Measurements from ENCODE around the gene ARHGAP10.

The ARHGAP10 gene

GRCh38 chr4:147733716-147734344 lies 1.9 kb downstream of the ARHGAP10 start:
- DNase-seq = no peak

DNA sequence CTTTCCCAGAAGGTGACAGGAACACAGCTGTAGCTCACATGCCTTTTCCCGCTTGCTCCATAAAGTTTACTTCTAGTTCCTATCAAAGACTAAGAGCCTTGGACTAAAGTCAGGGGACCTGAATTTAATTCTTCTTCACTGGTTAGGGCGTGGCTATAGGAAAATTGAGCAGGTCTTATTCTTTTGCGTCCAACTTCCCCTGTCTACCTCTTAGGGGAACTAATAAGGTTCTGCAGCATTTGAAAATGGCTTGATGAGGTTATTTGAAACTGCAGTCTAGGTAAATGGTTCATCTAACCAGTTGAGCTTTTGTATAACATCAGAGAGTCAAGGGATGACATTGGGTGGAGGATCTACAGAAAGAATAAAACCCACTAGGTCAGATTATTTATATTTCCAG lies 2.6 kb downstream of the ARHGAP10 start:
- DNase-seq = no peak

DNA sequence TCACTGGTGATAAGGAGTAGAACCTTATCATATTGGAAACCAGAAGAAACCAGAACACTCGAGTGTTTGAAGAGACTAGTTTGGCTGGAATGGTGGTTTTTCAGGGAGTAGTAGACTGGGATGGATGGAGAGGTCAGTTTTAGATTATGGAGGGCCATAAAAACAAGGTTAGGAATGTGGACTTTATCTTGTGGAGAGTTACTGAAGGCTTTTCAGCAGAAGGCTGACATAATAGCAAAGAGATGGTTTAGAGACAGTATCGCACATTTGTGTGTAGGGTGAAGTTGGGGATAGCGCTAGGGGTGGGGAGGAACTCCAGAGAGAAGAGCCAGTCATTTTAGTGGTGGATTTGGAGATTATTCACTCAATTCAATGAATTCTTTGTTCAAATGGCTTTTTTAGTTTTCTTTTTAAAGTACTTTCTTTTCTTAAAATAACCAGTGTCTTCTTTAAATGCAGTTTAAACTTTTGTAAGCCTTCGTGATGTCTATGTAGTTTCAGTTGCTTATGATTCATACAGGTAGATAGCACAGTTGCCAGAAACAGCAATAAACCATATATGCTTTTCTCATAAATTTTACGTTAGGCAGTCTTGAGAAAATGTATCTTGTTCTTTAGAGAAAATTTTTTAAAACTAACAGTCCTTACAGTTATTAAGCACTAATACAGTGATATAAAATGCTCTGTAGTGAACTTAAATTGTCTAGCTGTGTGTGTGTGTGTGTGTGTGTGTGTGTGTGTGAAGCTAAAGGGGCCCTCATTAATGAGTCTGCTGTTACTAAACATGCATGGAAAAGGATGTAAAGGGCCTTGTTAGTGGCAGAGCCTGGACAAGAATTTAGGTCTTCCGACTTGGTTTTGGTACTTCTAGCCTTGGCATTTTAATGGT lies 3.8 kb downstream of the ARHGAP10 start:
- no peak for DNase-seq

DNA sequence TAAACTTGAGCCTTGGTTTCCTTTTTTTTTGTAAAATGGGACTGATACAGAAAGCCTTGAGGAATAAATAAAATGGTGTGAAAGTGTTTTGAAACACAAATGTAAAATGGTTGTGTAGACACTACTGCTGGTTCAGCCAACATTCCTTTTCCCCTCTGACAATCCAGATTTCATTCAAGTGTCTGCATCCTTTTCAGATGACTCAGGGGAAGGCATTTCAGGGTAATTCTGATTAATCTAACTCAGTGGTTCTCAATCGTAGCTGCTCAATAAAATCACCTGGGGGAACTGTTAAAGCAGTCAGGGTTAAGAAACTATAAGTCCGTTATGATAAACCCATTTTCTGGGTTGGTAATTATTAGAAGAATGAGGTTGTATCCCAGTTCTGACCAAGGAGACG lies 4.6 kb downstream of the ARHGAP10 start:
- DNase-seq = no peak

GRCh38 chr4:147737623-147738022 lies 5.7 kb downstream of the ARHGAP10 start:
- DNase-seq = no peak

- DNase-seq = no peak
These were observed 7.4 kb downstream of the ARHGAP10 start for GRCh38 chr4:147739239-147739823.

- no peak for DNase-seq
These were observed 8.3 kb downstream of the ARHGAP10 start for GRCh38 chr4:147740176-147740575.

DNA sequence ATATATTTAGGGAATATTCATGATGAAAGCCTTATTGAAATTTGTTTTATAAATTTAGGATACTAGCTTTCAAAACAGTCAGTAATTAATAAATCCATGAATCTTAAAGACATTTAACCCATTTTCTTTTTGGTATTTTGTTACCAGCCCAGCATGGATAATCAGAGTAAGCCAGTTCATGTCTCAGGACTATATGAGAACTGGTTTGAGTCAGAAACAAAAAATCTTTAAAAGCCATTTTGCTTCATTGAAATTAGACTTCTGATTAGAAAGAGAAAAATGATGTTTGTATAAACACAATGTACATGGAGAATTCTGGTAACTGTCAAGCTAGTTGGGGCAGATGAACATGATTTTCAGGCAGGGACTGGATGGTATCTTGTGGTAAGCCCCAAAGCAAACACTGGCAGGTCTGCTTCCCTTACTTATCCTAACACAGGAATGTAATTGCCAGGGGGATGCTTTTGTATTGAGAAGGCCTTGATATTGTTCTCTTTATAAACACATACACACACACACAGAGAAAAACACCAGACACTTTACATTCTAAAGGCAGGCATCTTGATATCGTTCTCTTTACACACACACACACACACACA lies 9.4 kb downstream of the ARHGAP10 start:
- no peak for DNase-seq

DNA sequence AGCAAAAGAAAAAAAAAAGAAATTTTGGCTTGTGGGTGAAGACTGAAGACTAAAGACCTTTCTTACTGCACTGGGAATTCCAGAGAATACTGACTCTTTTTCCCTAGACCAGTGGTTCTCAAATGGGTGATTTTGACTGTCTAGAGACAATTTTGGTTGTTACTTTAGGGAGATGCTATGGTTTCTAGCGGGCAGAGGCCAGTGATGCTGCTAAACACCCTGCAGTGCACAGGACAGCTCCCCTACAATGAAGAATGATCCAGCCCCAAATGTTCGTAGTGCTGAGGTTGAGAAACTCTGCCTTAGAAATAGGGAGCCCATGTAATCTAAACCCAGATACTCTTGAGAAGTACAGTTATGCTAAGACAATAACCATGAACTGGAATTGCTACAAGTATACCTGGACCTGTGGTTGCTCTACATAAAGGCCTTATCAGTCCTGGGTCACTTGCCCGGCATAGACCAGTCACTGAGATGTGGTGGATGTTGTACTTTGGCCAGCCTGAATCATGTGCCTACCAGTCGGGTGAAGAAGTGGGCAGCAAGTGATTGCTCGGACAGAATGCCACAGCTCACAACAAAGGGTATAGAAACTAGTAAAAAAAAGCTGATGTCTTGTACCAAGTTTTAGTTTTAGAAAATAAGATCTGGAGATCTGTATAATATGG lies 16.0 kb downstream of the ARHGAP10 start:
- DNase-seq = no peak

- no peak for DNase-seq
These were observed 18.0 kb downstream of the ARHGAP10 start for GRCh38 chr4:147749811-147750321.

GRCh38 chr4:147753047-147753446 lies 21.2 kb downstream of the ARHGAP10 start:
- DNase-seq = no peak

- DNase-seq = no peak
These were observed 22.2 kb downstream of the ARHGAP10 start for GRCh38 chr4:147754037-147754445.

- DNase-seq = no peak
These were observed 23.8 kb downstream of the ARHGAP10 start for GRCh38 chr4:147755561-147756295.

- no peak for DNase-seq
These were observed 24.5 kb downstream of the ARHGAP10 start for GRCh38 chr4:147756417-147756816.

DNA sequence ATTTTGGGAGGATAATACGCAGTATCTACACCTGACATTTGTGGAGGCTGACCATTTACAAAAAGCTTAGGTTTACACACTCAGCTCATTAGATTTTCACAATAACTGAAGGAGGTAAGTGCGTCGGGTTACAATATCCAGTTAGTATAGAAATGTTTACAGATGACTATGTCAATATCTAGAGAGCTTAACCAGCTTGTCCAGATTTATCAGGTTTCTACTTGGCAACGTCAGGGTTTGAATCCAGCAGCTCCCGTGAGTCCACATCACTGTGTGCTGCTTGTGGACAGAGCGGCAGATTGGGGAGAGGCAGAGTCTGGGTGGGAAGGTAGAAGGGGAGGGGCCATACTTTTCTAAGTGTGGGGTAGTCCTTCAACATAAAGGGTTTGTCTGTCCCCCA lies 28.3 kb downstream of the ARHGAP10 start:
- no peak for DNase-seq

GRCh38 chr4:147760695-147761094 lies 28.8 kb downstream of the ARHGAP10 start:
- no peak for DNase-seq

- no peak for DNase-seq
These were observed 29.5 kb downstream of the ARHGAP10 start for GRCh38 chr4:147761218-147761883.

DNA sequence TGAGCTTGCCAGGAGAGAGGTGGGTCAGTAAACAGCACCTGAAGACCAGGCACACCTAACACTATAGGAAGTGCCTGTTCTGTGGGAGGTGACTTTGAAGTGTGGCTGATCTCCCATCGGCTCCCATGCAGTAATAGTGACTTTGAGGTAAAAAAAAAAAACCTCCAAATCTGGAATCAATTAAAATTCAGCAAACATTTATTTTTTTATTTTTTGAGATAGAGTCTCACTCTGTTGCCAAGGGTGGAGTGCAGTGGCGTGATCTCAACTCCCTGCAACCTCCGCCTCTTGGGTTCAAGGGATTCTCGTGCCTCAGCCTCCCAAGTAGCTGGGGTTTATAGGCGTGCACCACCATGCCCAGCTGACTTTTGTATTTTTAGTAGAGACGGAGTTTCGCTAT lies 32.4 kb downstream of the ARHGAP10 start:
- no peak for DNase-seq

DNA sequence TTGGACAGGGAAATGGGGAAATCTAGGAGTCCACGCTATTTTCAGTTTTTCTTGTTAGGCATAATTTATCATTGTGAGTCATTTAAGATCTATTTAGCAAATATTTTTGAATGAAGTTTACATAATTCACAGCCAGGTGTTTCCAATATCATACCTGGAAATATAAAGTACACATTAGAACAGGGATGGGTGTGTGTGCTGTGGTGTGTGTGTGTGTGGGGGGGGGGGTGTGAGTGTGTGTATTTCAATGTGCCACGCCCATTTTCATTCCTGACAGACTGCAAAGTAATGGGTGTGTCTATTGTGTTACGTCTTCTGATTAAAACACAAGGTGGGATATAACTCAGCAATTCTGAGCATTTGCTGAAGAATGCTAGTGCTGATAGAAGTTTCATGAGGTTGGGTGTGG lies 33.2 kb downstream of the ARHGAP10 start:
- DNase-seq = no peak

DNA sequence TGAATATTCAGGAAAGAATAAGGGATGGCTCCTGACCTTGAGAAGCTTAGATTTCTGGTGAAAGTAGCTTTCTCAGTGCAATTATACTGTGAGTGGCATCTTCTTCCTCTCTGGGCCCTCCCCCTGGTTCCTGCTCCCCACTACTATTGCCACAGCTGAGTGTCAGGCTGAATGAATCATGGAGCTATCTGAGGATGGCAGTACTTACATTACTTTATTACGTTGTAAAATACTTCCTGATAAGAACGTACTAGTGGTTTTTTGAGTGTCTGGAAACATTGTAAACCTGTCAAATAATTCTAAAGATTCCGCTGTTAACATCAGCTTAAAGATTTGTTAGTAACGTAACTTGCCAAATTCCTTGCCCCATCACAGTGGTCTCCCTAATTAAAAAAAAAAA lies 36.2 kb downstream of the ARHGAP10 start:
- DNase-seq = no peak

DNA sequence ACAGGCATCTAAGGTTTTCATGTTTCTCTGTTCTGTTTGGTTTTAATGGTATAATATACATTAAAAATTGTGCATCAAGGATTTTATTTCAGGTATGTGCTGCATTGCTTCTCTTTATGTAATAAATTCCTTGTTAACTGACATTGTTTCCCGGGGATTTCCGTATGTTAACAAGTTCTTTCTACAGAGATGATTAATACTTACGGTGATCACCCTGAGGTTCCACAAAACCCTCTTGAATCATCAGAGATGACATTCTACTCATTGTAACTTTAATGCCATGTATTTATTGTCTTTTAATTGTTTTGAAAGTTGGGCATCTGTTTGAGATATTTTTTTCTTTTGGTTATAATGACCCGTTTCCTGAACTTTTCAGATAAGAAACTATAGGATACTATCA lies 37.5 kb downstream of the ARHGAP10 start:
- no peak for DNase-seq

GRCh38 chr4:147770831-147771230 lies 38.9 kb downstream of the ARHGAP10 start:
- DNase-seq = no peak
